ENCODE measurements around the gene TGFBR2. TPM values are rescaled to one million over a fixed set of nuclear protein-coding genes. Genes with fewer than 3 reads are reported as not detected.

The TGFBR2 gene
- total RNA-seq, 1 experiment from 2014 or later, result 22.5 TPM

- intact Hi-C loops (cut with micrococcal nuclease), result no loop called here
Observed at GRCh38 chr3:30664459-30664858, 58.1 kb downstream of the TGFBR2 start.

More at GRCh38 chr3:30664459-30664858, 58.1 kb downstream of the TGFBR2 start:
- H3K9me3 ChIP-seq (ENCODE audit: control insufficient read depth in 1 of 2, insufficient read depth in 1 of 2, low read depth in 1 of 2, low read length in 2 of 2), result no peaks in the 10 kb centered on the region
- DNase-seq (ENCODE audit: low read depth, low spot score), result no peak
- BruUV-seq (replicated peaks), result no TSS peak
- peaks cover 67 to 71% of the 10 kb centered on the region in 2 experiments for H3K4me1 ChIP-seq (ENCODE audit: control insufficient read depth in 1 of 2, insufficient read depth in 2 of 2, low read length in 2 of 2)
- peaks cover 9% of the 10 kb centered on the region for H4K20me1 ChIP-seq (ENCODE audit: insufficient read depth)
- H3K4me2 ChIP-seq (ENCODE audit: low read length), result no peak overlapping the region
- ATAC-seq, result no peak
- H3K9me2 ChIP-seq (ENCODE audit: insufficient read depth), result no peaks in the 10 kb centered on the region
- CTCF ChIA-PET, result interaction anchor here (0.7 kb wide), 1 partner anchor 73 kb away, joined by 6 read pairs; no protein-coding TSS in a partner anchor
- POLR2A ChIA-PET, result interaction anchor here (0.7 kb wide), 1 partner anchor 30 kb away, joined by 4 read pairs; no protein-coding TSS in a partner anchor
- H3K36me3 ChIP-seq (ENCODE audit: control insufficient read depth in 1 of 2, insufficient read depth in 2 of 2, low read length in 2 of 2), result peaks cover 12 to 34% of the 10 kb centered on the region in 2 experiments; a peak in 2 of 4 replicates
- H3K79me2 ChIP-seq (ENCODE audit: insufficient read depth, low read length), result peaks cover 91% of the 10 kb centered on the region
- no peak overlapping the region for H3K9ac ChIP-seq (ENCODE audit: low read length)
- H3K4me3 ChIP-seq (replicated peaks in 1 of 2; ENCODE audit: low read depth in 1 of 2, low read length in 2 of 2), result no peak overlapping the region
- H3K27me3 ChIP-seq (ENCODE audit: insufficient read depth, low read length), result no peaks in the 10 kb centered on the region
- no peak overlapping the region for H3K27ac ChIP-seq (ENCODE audit: low read depth, low read length)
- RAD21 ChIA-PET (ENCODE audit: low non-redundant PET in 1 of 2, low total read pairs in 2 of 2, uncharacterized antibody in 2 of 2, unreplicated experiment in 2 of 2), result no interaction called here
- TF ChIP-seq EZH2phosphoT487 (IDR thresholded peaks at IDR 0.05; ENCODE audit: borderline replicate concordance), result no peak
- TF ChIP-seq ATF3 (IDR thresholded peaks at IDR 0.05), result no peak
- TF ChIP-seq SRF (IDR thresholded peaks at IDR 0.05; ENCODE audit: low read depth), result no peak
- no peak for TF ChIP-seq REST (IDR thresholded peaks at IDR 0.05; ENCODE audit: low read depth)
- TF ChIP-seq CBX3 (IDR thresholded peaks at IDR 0.05; ENCODE audit: low read depth), result no peak
- no peak for TF ChIP-seq ZBTB33 (IDR thresholded peaks at IDR 0.05; ENCODE audit: extremely low read depth, insufficient replicate concordance, low read length)
- no peak for TF ChIP-seq SIN3A (IDR thresholded peaks at IDR 0.05; ENCODE audit: low read depth)
- TF ChIP-seq EZH2 (IDR thresholded peaks at IDR 0.05), result no peak
- TF ChIP-seq RAD21 (IDR thresholded peaks at IDR 0.05; ENCODE audit: low read depth), result no peak
- no peak for TF ChIP-seq SP1 (IDR thresholded peaks at IDR 0.05; ENCODE audit: low read depth)
- no peak for TF ChIP-seq POLR2AphosphoS5 (IDR thresholded peaks at IDR 0.05; ENCODE audit: low read depth, low read length)
- no peak for TF ChIP-seq JUND (IDR thresholded peaks at IDR 0.05)
- TF ChIP-seq TCF7L2 (IDR thresholded peaks at IDR 0.05; ENCODE audit: borderline replicate concordance, extremely low read depth, insufficient read depth, insufficient read length), result no peak
- no peak for TF ChIP-seq ELF1 (IDR thresholded peaks at IDR 0.05; ENCODE audit: borderline replicate concordance, low read depth)
- H2AFZ ChIP-seq (ENCODE audit: low read depth, low read length, poor library complexity, severe bottlenecking), result no peak overlapping the region
